Epithelial cell of proximal tubule (primary cell): ENCODE data around the gene PLA2R1. TPM values are rescaled to one million over a fixed set of nuclear protein-coding genes. Genes with fewer than 3 reads are reported as not detected.
A peak's percentile ranks its signal among the peaks of the same experiment; 100 is the strongest.

Experiments used
- DNase-seq: peaks from one replicate; pipeline ENCODE4 v3.0.0-alpha.2; 2011; ENCODE audit warnings: low read depth
- H3K4me3 ChIP-seq: 2 replicates; pipeline ENCODE4 v1.5.1; 2011; ENCODE audit warnings: low read depth, mild to moderate bottlenecking, low read length
- total RNA-seq: library from RNA; depleted of rRNA; stranded (reverse); fragments of >200 nt; gene quantifications from 2 replicates; pipeline ENCODE4 v1.2.3, GENCODE V29; 2015
- TF ChIP-seq, protein P1 (sequence below): conservative IDR thresholded peaks from 2 replicates; pipeline ENCODE4 v1.5.1; 2012; ENCODE audit warnings: low read depth, mild to moderate bottlenecking, low read length

PLA2R1 gene
- total RNA-seq, 1 donor from 2014 or later: 3.6 TPM

DNA sequence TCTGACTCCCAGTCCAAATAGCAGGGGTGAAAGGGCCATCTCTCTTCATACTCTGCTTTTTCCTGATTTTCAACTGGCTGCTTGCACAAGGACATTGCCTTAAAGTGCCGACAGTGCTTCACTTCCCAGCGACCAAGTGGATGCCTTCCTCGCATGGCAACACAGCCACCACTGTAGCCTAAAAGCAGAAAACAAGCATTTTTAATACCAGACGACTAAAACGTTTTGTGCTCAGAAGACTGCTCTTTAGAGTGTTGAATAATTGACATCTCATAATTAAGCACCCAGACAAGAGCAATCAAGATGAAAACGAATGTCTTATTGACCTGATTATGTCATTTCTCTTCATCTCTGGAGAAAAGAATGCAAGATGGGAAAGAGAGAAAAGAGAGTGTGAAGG, 75.2 kb downstream of the PLA2R1 start:
- no peak overlapping the region for H3K4me3 ChIP-seq
- TF ChIP-seq, protein P1, sequence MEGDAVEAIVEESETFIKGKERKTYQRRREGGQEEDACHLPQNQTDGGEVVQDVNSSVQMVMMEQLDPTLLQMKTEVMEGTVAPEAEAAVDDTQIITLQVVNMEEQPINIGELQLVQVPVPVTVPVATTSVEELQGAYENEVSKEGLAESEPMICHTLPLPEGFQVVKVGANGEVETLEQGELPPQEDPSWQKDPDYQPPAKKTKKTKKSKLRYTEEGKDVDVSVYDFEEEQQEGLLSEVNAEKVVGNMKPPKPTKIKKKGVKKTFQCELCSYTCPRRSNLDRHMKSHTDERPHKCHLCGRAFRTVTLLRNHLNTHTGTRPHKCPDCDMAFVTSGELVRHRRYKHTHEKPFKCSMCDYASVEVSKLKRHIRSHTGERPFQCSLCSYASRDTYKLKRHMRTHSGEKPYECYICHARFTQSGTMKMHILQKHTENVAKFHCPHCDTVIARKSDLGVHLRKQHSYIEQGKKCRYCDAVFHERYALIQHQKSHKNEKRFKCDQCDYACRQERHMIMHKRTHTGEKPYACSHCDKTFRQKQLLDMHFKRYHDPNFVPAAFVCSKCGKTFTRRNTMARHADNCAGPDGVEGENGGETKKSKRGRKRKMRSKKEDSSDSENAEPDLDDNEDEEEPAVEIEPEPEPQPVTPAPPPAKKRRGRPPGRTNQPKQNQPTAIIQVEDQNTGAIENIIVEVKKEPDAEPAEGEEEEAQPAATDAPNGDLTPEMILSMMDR: no peak
- no peak for DNase-seq

DNA sequence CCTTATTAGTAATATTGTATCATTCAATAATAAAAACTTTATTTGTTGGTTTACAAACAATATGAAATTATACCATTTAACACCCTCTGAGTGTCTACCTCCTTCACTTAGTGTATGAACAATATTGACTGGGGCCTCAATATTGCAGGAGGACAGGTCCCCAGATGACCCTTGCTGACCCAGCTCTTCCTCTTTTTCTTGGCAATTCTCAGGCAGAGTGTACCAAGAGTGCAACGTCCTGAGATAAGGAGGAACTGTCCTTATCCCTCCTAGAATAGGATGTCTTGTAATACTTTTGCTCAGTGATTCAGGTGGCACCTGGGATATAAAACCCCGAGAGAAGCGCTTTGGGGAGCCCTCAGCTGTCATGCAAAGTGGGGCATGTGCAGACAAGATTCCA, 76.8 kb downstream of the PLA2R1 start:
- H3K4me3 ChIP-seq: no peak overlapping the region
- TF ChIP-seq, protein P1: no peak
- DNase-seq: no peak

DNA sequence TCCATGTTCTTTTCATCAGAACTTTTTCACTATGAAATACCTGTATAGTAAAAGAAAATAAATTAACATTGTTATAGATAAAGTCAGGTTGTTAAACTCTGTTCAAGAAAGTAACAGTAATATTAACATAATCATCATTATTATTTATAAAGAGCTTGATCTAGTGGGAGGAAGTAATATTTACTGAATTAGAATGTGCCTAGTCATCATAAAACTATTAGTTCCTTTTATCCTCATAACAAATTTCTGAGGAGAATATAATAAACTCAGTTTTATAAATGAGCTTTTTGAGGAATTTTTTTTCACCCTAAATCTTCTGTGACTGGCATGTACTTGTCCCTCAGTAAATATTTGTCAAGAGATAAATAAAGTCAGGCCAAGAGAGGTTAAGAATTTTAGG, 78.4 kb downstream of the PLA2R1 start:
- TF ChIP-seq, protein P1: no peak
- no peak overlapping the region for H3K4me3 ChIP-seq
- no peak for DNase-seq

DNA sequence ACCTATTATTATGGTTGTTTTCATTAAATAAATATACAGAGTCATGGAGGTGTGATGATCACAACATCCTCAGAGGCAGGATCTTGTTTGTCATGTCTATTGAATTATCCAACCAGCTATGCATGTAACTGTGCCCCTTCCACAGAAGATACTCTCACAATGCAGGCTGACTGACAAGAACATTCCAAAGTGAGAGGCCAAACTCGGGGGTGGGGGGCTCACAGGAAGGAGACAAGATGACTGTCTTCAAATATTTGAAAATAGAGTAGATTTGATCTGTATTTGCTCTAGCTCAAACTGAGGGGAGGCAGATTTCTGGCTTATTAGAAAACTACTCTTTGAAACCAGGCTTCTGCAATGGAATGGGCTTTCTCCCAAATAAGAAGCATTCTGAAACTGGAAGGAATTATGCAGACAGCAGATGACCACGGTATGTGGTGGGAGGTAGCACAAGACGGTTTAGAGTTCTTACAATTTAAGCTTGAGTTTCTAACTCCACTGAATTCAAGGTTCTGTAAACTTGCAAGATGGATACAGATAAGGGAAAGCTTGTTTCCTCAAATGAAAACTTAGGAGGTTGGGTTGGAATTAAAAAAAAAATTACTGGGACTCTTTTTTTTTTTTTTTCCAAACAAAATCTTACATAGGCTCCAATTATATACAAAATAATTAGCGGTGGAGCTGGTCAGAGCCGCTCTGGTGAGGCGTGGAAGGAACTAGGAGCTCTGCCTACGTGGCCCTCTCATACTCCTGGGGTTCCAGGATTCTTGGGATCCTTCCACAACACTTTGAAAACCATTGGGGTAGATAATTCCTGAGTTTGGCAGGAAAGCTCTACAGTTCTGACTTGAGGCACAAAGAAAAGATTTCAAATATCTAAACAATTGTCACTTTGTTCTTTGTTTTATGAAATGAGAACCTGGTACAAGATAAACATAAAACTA, 79.3 kb downstream of the PLA2R1 start:
- no peak for DNase-seq
- TF ChIP-seq, protein P1: no peak
- no peak overlapping the region for H3K4me3 ChIP-seq

DNA sequence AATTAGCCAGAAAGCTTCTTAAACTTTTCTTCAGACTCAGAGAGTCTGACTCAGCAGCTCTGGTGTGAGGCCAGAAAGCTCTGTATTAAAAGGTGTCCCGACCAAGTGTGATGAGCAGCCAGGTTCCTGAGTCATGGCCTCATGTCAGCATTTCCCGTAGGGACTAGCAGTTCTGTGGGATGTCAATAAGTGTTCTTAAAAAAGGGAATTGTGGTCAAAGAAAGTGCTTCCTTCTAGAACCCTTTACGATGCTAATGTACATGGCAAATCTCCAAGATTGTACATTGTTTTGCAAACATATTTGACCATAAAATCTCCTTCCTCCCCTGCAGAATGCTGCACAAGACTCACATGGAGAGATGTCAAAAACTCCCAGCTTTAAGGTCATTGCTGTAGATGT, 80.1 kb downstream of the PLA2R1 start:
- DNase-seq: peak; percentile 53
- TF ChIP-seq, protein P1: no peak
- no peak overlapping the region for H3K4me3 ChIP-seq

DNA sequence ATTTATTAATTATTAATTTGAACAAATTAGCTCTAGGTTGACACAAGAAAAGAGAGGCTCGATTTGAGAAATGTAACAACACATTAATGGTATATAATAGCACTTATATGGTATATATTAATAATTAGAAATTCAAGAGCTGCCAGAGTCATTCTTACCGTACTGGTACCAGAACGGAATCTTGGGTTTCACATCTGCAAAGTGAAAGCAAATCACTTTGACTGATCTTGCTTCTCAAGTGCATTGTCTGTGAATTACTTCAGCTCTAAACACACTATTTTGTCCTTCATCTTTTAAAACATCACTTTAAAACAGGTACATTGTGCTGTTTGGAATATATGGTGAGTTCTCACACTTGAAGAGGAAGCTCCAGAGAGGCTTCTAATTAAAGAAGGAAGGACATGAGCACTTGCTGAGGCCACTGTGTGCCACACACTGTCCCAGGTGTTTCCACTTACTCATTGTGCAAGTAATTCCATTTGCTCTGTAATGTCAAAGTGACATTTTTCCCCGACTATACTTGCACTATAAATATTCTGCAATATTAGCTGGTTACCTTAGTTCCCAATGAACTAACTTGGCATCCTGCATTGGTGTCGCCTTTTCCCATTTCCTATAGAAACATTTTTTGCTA, 85.8 kb downstream of the PLA2R1 start:
- no peak for DNase-seq
- H3K4me3 ChIP-seq: no peak overlapping the region
- TF ChIP-seq, protein P1: no peak
